ENCODE results near the gene NF2.

Gene NF2

GRCh38 chr22:29623059-29623458 lies 19.6 kb downstream of the NF2 start:
- WGBS (ENCODE audit: extremely low coverage, insufficient coverage, low lambda C conversion rate): 100% methylated on average over 1 of the region's 6 CpGs
- H3K27me3 ChIP-seq (ENCODE audit: insufficient read depth, low read length, poor library complexity): no peaks in the 10 kb centered on the region

GRCh38 chr22:29623553-29624169 lies 20.2 kb downstream of the NF2 start:
- no peak for DNase-seq
- Histone ChIP-seq H3K4ac (ENCODE audit: low read depth, low read length) (no peak overlapping the region), H3K36me3 (ENCODE audit: control insufficient read depth, insufficient read depth, low read length) (no peaks in the 10 kb centered on the region), H2AK5ac (ENCODE audit: low read length) (no peak overlapping the region), H2BK15ac (replicated peaks; ENCODE audit: low read depth) (no peak overlapping the region), H3K56ac (ENCODE audit: low read length) (no peak overlapping the region), H3K18ac (ENCODE audit: low read length) (no peak overlapping the region), H3K4me1 (ENCODE audit: control insufficient read depth, low read depth, low read length) (no peaks in the 10 kb centered on the region), H3K23ac (ENCODE audit: low read length) (peak overlapping the region; percentile 76), H3K9ac (ENCODE audit: low read length) (no peak overlapping the region), H4K5ac (ENCODE audit: low read length) (no peak overlapping the region), H3K79me1 (ENCODE audit: low read length) (peaks cover 8% of the 10 kb centered on the region), H2BK5ac (ENCODE audit: low read length) (no peak overlapping the region), H3K79me2 (ENCODE audit: control insufficient read depth, insufficient read depth, low read length) (no peaks in the 10 kb centered on the region), H3K27ac (ENCODE audit: low read depth, low read length) (no peak overlapping the region), H2BK120ac (ENCODE audit: low read depth, low read length) (no peak overlapping the region), H4K8ac (ENCODE audit: low read depth, low read length) (no peak overlapping the region), H3K4me2 (ENCODE audit: low read length) (no peak overlapping the region), H3K4me3 (ENCODE audit: low read length) (no peak overlapping the region), H3K27me3 (ENCODE audit: insufficient read depth, low read length, poor library complexity) (no peaks in the 10 kb centered on the region)
- WGBS (ENCODE audit: extremely low coverage, insufficient coverage, low lambda C conversion rate): no CpG with 5 or more reads among the region's 6 CpGs

More at GRCh38 chr22:29623059-29623458, 19.6 kb downstream of the NF2 start:
- no peak for DNase-seq
- Histone ChIP-seq H3K79me2 (ENCODE audit: control insufficient read depth, insufficient read depth, low read length) (no peaks in the 10 kb centered on the region), H4K5ac (ENCODE audit: low read length) (no peak overlapping the region), H4K8ac (ENCODE audit: low read depth, low read length) (no peak overlapping the region), H2AK5ac (ENCODE audit: low read length) (no peak overlapping the region), H3K27ac (ENCODE audit: low read depth, low read length) (no peak overlapping the region), H2BK5ac (ENCODE audit: low read length) (no peak overlapping the region), H2BK120ac (ENCODE audit: low read depth, low read length) (no peak overlapping the region), H3K9ac (ENCODE audit: low read length) (no peak overlapping the region), H3K4me2 (ENCODE audit: low read length) (no peak overlapping the region), H3K56ac (ENCODE audit: low read length) (no peak overlapping the region), H3K79me1 (ENCODE audit: low read length) (peaks cover 8% of the 10 kb centered on the region), H3K36me3 (ENCODE audit: control insufficient read depth, insufficient read depth, low read length) (no peaks in the 10 kb centered on the region), H3K4me3 (ENCODE audit: low read length) (no peak overlapping the region), H3K23ac (ENCODE audit: low read length) (no peak overlapping the region), H3K4ac (ENCODE audit: low read depth, low read length) (no peak overlapping the region), H2BK15ac (replicated peaks; ENCODE audit: low read depth) (no peak overlapping the region), H3K4me1 (ENCODE audit: control insufficient read depth, low read depth, low read length) (peaks cover 2% of the 10 kb centered on the region), H3K18ac (ENCODE audit: low read length) (no peak overlapping the region)

- Histone ChIP-seq H3K23ac (ENCODE audit: low read length) (no peak overlapping the region), H3K27ac (ENCODE audit: low read depth, low read length) (no peak overlapping the region)
Measured at GRCh38 chr22:29625090-29625825, 21.8 kb downstream of the NF2 start.

GRCh38 chr22:29626497-29627195 lies 23.2 kb downstream of the NF2 start:
- Histone ChIP-seq H2BK120ac (ENCODE audit: low read depth, low read length) (no peak overlapping the region), H3K4me2 (ENCODE audit: low read length) (no peak overlapping the region), H3K23ac (ENCODE audit: low read length) (no peak overlapping the region), H3K79me2 (ENCODE audit: control insufficient read depth, insufficient read depth, low read length) (peaks cover 3% of the 10 kb centered on the region), H3K4me1 (ENCODE audit: control insufficient read depth, low read depth, low read length) (no peaks in the 10 kb centered on the region), H3K9ac (ENCODE audit: low read length) (no peak overlapping the region), H2BK5ac (ENCODE audit: low read length) (no peak overlapping the region), H2BK15ac (replicated peaks; ENCODE audit: low read depth) (no peak overlapping the region), H4K5ac (ENCODE audit: low read length) (no peak overlapping the region), H4K8ac (ENCODE audit: low read depth, low read length) (no peak overlapping the region), H3K27me3 (ENCODE audit: insufficient read depth, low read length, poor library complexity) (no peaks in the 10 kb centered on the region), H3K79me1 (ENCODE audit: low read length) (peaks cover 19% of the 10 kb centered on the region), H3K56ac (ENCODE audit: low read length) (no peak overlapping the region), H2AK5ac (ENCODE audit: low read length) (no peak overlapping the region), H3K27ac (ENCODE audit: low read depth, low read length) (no peak overlapping the region), H3K18ac (ENCODE audit: low read length) (no peak overlapping the region), H3K4me3 (ENCODE audit: low read length) (no peak overlapping the region), H3K36me3 (ENCODE audit: control insufficient read depth, insufficient read depth, low read length) (no peaks in the 10 kb centered on the region), H3K4ac (ENCODE audit: low read depth, low read length) (no peak overlapping the region)
- DNase-seq: no peak
- no CpG with 5 or more reads among the region's 3 CpGs for WGBS (ENCODE audit: extremely low coverage, insufficient coverage, low lambda C conversion rate)

More at GRCh38 chr22:29625090-29625825, 21.8 kb downstream of the NF2 start:
- Histone ChIP-seq H2BK120ac (ENCODE audit: low read depth, low read length) (no peak overlapping the region), H3K9ac (ENCODE audit: low read length) (no peak overlapping the region), H3K4ac (ENCODE audit: low read depth, low read length) (no peak overlapping the region), H3K27me3 (ENCODE audit: insufficient read depth, low read length, poor library complexity) (no peaks in the 10 kb centered on the region), H3K56ac (ENCODE audit: low read length) (no peak overlapping the region), H2BK5ac (ENCODE audit: low read length) (no peak overlapping the region), H3K79me2 (ENCODE audit: control insufficient read depth, insufficient read depth, low read length) (no peaks in the 10 kb centered on the region), H3K18ac (ENCODE audit: low read length) (no peak overlapping the region), H3K79me1 (ENCODE audit: low read length) (peaks cover 9% of the 10 kb centered on the region), H3K4me2 (ENCODE audit: low read length) (no peak overlapping the region), H2BK15ac (replicated peaks; ENCODE audit: low read depth) (no peak overlapping the region), H4K8ac (ENCODE audit: low read depth, low read length) (no peak overlapping the region), H3K4me3 (ENCODE audit: low read length) (no peak overlapping the region), H2AK5ac (ENCODE audit: low read length) (no peak overlapping the region), H3K4me1 (ENCODE audit: control insufficient read depth, low read depth, low read length) (no peaks in the 10 kb centered on the region), H4K5ac (ENCODE audit: low read length) (no peak overlapping the region), H3K36me3 (ENCODE audit: control insufficient read depth, insufficient read depth, low read length) (no peaks in the 10 kb centered on the region)
- no CpG with 5 or more reads among the region's 12 CpGs for WGBS (ENCODE audit: extremely low coverage, insufficient coverage, low lambda C conversion rate)
- peak; percentile 59 for DNase-seq

- H3K4me1 ChIP-seq (ENCODE audit: control insufficient read depth, low read depth, low read length): no peaks in the 10 kb centered on the region
- H3K79me1 ChIP-seq (ENCODE audit: low read length): peaks cover 17% of the 10 kb centered on the region
- no peak overlapping the region for H2BK15ac ChIP-seq (replicated peaks; ENCODE audit: low read depth)
- no peak overlapping the region for H2BK120ac ChIP-seq (ENCODE audit: low read depth, low read length)
- WGBS (ENCODE audit: extremely low coverage, insufficient coverage, low lambda C conversion rate): no CpG with 5 or more reads among the region's 3 CpGs
- H3K27me3 ChIP-seq (ENCODE audit: insufficient read depth, low read length, poor library complexity): no peaks in the 10 kb centered on the region
- no peak overlapping the region for H3K9ac ChIP-seq (ENCODE audit: low read length)
- DNase-seq: no peak
- no peak overlapping the region for H3K4ac ChIP-seq (ENCODE audit: low read depth, low read length)
- H2AK5ac ChIP-seq (ENCODE audit: low read length): no peak overlapping the region
- no peak overlapping the region for H3K56ac ChIP-seq (ENCODE audit: low read length)
- H2BK5ac ChIP-seq (ENCODE audit: low read length): no peak overlapping the region
- H4K5ac ChIP-seq (ENCODE audit: low read length): no peak overlapping the region
- peaks cover 3% of the 10 kb centered on the region for H3K79me2 ChIP-seq (ENCODE audit: control insufficient read depth, insufficient read depth, low read length)
- no peak overlapping the region for H4K8ac ChIP-seq (ENCODE audit: low read depth, low read length)
- H3K4me2 ChIP-seq (ENCODE audit: low read length): no peak overlapping the region
- H3K27ac ChIP-seq (ENCODE audit: low read depth, low read length): no peak overlapping the region
- H3K4me3 ChIP-seq (ENCODE audit: low read length): no peak overlapping the region
- H3K36me3 ChIP-seq (ENCODE audit: control insufficient read depth, insufficient read depth, low read length): no peaks in the 10 kb centered on the region
- H3K18ac ChIP-seq (ENCODE audit: low read length): no peak overlapping the region
- H3K23ac ChIP-seq (ENCODE audit: low read length): no peak overlapping the region
Measured at GRCh38 chr22:29627196-29627535, 23.7 kb downstream of the NF2 start.
